ENCODE data around the gene CCNG1.

DNA sequence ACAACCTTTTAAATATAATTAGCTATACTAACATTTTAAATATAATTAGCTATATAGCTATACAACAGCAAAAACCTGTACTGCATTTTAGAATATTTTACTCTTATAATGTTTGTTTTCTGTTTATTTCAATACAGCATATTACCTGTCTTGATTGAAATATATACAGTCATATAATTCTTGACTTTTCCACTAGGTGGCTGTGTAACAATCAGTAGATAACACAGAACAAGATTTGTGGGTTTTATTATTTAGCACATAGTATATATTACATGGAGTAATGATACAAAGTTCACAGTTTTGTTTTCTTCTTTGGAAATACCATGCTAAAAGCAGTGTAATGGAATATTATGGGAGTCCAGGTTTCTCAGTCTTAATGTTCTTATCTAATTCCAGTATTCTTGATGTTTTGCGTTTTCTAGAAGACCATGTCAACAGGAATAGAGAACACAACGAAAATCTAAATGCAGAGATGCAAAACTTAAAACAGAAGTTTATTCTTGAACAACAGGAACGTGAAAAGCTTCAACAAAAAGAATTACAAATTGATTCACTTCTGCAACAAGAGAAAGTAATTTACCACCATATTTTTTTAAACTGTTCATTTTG, 36.3 kb downstream of the CCNG1 start:
- TF ChIP-seq CTCF (IDR thresholded peaks at IDR 0.05; ENCODE audit: insufficient read depth, low read length) (no peak), SPI1 (IDR thresholded peaks at IDR 0.05; ENCODE audit: borderline replicate concordance, low read depth) (no peak), POLR2AphosphoS5 (IDR thresholded peaks at IDR 0.05; ENCODE audit: low read depth) (no peak), GABPA (IDR thresholded peaks at IDR 0.05; ENCODE audit: low read depth) (no peak)
- TF ChIP-seq, protein P1, sequence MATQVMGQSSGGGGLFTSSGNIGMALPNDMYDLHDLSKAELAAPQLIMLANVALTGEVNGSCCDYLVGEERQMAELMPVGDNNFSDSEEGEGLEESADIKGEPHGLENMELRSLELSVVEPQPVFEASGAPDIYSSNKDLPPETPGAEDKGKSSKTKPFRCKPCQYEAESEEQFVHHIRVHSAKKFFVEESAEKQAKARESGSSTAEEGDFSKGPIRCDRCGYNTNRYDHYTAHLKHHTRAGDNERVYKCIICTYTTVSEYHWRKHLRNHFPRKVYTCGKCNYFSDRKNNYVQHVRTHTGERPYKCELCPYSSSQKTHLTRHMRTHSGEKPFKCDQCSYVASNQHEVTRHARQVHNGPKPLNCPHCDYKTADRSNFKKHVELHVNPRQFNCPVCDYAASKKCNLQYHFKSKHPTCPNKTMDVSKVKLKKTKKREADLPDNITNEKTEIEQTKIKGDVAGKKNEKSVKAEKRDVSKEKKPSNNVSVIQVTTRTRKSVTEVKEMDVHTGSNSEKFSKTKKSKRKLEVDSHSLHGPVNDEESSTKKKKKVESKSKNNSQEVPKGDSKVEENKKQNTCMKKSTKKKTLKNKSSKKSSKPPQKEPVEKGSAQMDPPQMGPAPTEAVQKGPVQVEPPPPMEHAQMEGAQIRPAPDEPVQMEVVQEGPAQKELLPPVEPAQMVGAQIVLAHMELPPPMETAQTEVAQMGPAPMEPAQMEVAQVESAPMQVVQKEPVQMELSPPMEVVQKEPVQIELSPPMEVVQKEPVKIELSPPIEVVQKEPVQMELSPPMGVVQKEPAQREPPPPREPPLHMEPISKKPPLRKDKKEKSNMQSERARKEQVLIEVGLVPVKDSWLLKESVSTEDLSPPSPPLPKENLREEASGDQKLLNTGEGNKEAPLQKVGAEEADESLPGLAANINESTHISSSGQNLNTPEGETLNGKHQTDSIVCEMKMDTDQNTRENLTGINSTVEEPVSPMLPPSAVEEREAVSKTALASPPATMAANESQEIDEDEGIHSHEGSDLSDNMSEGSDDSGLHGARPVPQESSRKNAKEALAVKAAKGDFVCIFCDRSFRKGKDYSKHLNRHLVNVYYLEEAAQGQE (IDR thresholded peaks at IDR 0.05; ENCODE audit: insufficient replicate concordance, low read depth) = no peak

All from HL-60 (cell line).